Tracheal epithelial cell (primary cell): ENCODE results near the gene NDUFA7. TPM values are rescaled to one million over a fixed set of nuclear protein-coding genes. Genes with fewer than 3 reads are reported as not detected.

Experiments
- total RNA-seq: library from RNA; depleted of rRNA; stranded (reverse); fragments of >200 nt; gene quantifications from 2 replicates; pipeline ENCODE4 v1.2.1, GENCODE V29; 2014

The NDUFA7 gene
- total RNA-seq: 13.0 and 18.3 TPM in 2 replicates

DNA sequence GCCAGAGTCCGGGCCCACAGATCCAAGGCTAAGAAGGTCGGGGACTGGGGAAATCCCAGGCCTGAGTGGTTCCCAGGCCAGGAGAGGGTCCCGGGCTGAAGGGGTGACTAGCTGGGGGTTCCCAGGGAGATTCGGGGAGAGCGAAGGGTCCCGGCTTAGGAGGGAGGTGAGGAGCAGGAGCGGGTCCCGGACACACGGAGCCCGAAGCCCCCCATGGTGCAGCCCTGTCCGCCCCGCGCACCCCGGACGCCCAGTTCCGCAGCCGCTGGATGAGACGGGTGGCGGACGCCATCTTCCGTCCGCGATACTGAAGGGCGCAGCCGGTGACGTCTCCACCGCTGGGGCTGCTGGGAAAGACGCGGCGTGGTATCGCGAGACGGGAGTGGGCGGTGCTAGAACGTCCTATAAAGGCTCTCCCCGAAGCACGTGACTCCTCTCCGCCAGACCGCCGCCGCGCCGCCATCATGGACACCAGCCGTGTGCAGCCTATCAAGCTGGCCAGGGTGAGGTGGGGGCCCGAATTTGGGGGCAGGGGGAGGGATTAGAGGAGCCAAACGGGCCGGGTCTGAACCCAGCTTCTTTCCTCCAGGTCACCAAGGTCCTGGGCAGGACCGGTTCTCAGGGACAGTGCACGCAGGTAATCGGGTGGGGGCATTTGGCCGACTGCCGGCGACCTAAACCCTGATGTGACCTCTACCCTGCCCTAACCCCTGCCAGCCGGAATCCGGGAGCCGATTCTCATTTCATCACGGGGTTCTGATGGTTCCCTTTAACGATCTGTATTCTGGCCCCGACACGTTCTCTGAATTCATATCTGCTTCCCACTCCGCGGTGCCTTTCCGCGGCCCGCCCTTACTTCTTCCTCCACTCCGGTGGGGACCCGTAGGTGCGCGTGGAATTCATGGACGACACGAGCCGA lies at the start of gene NDUFA7, which contains the start of gene RPS28:
Gene NDUFA7 (minus strand): TSS at position 309 of the 919 bp plus-strand sequence. CDS start 17 bp downstream, at position 292.
Gene RPS28 (plus strand): TSS at position 430 of the 919 bp plus-strand sequence. CDS start 35 bp downstream, at position 465.

DNA sequence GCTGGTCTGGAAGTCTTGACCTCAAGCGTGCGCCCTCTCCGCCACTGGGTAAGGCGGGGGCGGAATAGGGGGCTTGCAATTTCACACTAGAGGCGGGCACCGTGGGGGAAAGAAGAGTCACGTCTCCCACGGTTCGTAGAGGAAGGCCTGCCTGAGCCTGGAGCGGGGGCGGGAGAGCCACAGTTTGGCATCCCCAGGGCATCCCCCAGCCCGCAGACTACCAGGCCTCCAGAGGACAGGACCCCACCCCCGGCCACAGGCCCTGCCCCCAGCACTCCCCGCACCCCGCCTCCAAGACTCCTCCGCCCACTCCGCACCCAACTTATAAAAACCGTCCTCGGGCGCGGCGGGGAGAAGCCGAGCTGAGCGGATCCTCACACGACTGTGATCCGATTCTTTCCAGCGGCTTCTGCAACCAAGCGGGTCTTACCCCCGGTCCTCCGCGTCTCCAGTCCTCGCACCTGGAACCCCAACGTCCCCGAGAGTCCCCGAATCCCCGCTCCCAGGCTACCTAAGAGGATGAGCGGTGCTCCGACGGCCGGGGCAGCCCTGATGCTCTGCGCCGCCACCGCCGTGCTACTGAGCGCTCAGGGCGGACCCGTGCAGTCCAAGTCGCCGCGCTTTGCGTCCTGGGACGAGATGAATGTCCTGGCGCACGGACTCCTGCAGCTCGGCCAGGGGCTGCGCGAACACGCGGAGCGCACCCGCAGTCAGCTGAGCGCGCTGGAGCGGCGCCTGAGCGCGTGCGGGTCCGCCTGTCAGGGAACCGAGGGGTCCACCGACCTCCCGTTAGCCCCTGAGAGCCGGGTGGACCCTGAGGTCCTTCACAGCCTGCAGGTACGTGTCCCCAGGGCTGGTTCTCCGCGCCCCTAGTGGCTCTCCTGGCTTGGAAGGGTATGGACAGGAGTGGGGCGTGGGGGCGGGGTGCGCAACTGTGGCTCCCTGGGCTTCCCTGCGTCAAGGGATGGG lies 42.9 kb upstream of the NDUFA7 start, which contains the start of gene ANGPTL4:
Gene ANGPTL4 (plus strand): TSS at position 353 of the 969 bp plus-strand sequence. CDS start 167 bp downstream, at position 520.

DNA sequence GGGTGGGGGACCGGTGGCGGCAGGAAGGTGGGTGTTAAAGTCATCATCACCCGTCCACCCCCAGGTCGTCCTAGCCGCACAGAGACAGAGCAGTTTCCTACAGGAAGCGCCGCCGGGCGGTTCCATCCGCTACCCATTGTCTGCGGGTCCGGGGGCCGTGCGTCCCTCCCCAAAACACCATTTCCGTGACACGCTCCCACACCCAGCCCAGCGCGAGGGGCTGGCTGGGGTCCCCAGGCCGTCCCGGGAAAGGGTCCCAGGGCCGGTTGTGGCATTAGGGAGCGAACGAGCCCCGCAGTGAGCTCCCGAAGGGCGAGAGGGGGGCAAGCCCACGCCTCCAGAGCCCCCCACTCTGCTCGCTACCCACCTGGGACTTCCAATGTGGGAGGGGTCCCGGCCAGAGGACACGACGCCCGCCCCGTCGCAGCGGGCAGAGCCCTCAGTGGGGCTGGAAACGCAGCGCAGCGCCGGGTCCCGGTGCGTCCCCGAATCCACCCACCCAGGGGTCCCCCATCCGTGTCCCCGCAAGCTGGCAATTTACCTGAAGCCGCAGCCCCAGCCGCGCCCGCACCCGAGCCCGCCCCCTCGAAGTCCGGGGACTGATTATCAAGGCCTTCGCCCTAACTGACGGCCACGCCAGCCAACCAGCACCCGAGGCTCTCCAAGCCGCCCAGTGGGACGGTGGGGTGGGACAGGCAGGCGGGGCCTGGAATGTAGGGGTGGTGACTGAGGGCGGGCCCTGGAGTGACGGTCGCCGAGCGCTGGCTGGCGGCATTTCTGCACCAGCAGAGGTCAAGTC lies 21.7 kb upstream of the NDUFA7 start, which contains the start of gene KANK3:
Gene KANK3 (minus strand): TSS at position 579 of the 799 bp plus-strand sequence. CDS start 5,434 bp downstream, outside the sequence.

DNA sequence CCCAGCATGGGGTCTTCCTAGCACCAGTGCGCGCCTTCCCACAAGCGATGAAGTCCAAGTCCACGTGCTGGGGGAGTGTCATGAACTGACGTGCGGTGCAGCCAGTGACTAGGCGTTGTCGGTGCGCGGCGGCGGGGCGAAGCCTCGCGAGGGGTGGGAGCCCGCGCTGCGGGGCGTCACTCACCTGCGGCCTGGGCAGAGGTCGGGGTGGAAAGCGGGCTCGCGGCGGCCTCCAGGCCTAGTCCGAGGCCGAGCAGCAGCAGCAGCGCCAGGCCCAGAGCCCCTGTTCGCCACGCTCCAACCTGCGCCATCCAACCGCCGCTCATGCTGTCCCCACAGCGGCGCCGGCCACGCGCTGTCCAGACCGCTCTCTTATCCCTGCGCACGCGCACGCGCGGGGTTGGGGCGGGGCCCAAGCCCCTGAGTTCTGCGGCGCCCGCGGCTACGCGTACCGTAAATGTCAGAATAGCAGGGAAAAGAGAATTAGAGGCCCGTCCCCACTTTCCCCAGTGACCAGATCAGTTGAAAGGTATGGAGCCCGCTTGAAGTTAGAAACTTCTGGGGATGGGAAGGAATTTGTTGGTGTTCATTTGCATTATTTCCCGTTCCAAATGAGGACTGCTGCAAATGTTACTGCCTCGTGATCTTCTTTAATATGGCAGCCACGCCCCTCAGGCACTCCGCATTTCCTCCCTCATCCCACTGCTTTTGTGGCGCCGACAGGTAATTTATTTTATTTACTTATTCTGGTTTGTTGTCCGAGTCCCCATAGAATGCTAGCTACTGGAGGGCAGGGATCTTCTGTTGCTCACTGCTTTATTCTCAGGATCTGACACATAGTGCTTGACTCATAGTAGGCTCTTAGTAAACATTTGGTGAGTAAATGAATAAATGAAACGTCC lies 13.0 kb downstream of the NDUFA7 start, which contains the start of gene CD320:
Gene CD320 (minus strand): TSS at position 394 of the 902 bp plus-strand sequence. CDS start 68 bp downstream, at position 326.

Other genes with a start within 250 kb of the NDUFA7 start
- gene FBN3, start 171.8 kb downstream of the NDUFA7 start, total RNA-seq: not detected in 2 replicates
- 5.8 and 9.4 TPM in 2 replicates for gene CERS4, start 112.0 kb downstream of the NDUFA7 start, total RNA-seq
- gene CD320, start 13.0 kb downstream of the NDUFA7 start, total RNA-seq: 14.5 and 28.2 TPM in 2 replicates
- 386 and 602 TPM in 2 replicates for gene RPS28, start 121 bp upstream of the NDUFA7 start, total RNA-seq
- gene KANK3, start 21.9 kb upstream of the NDUFA7 start, total RNA-seq: 1.1 and 1.4 TPM in 2 replicates
- 6.0 and 41.4 TPM in 2 replicates for gene ANGPTL4, start 42.8 kb upstream of the NDUFA7 start, total RNA-seq
- gene RAB11B, start 69.0 kb upstream of the NDUFA7 start, total RNA-seq: 23.9 and 28.4 TPM in 2 replicates
- gene MARCHF2, start 91.9 kb upstream of the NDUFA7 start, total RNA-seq: 61.2 and 109 TPM in 2 replicates
- gene HNRNPM, start 123.6 kb upstream of the NDUFA7 start, total RNA-seq: 39.8 and 53.7 TPM in 2 replicates
- gene PRAM1, start 181.3 kb upstream of the NDUFA7 start, total RNA-seq: not detected in 2 replicates
- gene ZNF414, start 192.8 kb upstream of the NDUFA7 start, total RNA-seq: 1.2 and 9.8 TPM in 2 replicates